Measurements from ENCODE around the gene RAB3IL1. TPM values are rescaled to one million over a fixed set of nuclear protein-coding genes. Genes with fewer than 3 reads are reported as not detected.
A peak's percentile ranks its signal among the peaks of the same experiment; 100 is the strongest.

The RAB3IL1 gene
- total RNA-seq, 1 donor from 2014 or later = 9.4 TPM

DNA sequence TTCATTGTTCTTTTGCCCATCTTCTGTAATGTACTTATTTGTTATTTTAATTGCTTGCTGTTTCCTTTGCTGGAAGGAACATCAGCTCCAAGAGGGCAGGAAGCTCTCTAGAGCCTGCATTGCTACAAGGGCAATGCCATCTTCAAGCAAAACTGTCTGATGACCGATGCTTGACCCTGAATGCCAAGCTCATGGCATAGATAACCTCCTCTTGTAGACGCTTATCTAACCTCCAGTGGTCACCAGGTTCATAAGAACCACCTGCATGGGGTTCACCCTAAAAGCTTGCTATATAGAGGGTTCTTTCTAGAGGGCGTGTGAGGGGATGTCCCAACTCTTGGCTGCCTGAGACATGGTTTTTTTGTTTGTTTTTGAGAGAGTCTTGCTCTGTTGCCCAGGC is 42.5 kb downstream of the RAB3IL1 start:
- no peak for DNase-seq (ENCODE audit: low spot score)
- intact Hi-C loops (cut with DNase I) = loop anchor here (1.0 to 5.0 kb wide), 3 partner anchors 13 to 232 kb away; partner anchors contain the start of gene FADS1

DNA sequence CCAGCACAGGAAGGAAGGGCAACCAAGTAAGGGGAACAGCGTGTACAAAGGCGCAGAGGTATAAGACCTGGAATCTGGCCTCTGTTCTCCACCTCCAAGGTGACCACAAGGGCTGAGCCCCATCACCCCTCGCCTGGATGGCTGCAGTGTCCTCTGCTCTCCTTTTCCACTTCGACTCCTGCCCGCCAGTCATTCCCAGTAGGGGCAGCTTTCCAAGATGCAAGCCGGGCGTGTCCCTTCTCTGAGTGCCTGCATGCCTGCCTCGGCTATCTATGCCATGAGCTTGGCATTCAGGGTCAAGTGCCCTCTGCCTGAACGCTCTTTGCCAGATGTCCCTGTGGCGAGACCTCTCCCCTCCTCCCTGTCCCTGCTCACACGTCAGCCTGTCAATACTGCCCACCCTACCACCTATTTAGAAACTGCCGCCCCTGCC is 43.0 kb downstream of the RAB3IL1 start:
- DNase-seq (ENCODE audit: low spot score) = peak; percentile 87
- intact Hi-C loops (cut with DNase I) = loop anchor here (1.0 to 5.0 kb wide), 3 partner anchors 14 to 233 kb away; partner anchors contain the start of gene FADS1

DNA sequence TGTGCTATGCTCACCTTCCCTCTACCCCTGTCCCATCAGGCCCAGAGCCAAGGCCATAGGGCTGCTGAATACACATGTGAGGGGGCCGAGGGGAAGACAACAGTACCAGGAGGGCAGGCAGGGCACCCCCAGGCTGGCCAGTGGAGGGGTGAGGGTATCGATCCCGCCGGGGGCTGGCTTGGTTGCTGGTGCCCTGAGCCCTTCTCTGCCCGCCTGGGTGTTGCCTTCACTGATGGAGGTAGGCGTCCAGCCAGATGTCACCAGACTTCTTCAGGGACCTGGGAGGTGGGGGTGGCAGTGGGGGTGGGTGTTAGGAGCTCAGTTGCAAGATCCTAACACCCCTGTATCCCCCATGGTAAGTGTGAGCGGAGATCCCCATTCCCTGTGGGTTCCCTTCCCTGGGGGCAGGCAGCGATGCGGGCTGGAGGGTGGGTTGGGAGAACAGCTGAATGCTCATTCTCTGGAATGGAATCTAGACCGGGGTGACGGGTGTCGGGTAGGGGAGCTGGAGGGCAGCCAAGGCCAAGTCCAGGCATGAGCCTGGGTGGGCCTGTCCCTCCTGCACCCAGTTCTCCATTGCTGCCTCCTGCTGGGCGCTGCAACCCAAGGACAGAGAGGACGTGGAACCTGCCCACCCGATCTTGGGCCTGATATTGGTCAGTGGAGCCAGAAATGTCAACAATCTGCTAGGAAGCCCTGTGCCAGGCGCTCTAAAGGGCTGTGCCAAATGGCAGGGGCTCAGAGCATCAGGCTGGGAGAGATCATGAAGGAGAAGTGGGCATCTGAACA is 43.6 kb downstream of the RAB3IL1 start:
- intact Hi-C loops (cut with DNase I) = loop anchor here (1.0 to 5.0 kb wide), 3 partner anchors 15 to 234 kb away; partner anchors contain the start of gene FADS1
- no peak for DNase-seq (ENCODE audit: low spot score)

DNA sequence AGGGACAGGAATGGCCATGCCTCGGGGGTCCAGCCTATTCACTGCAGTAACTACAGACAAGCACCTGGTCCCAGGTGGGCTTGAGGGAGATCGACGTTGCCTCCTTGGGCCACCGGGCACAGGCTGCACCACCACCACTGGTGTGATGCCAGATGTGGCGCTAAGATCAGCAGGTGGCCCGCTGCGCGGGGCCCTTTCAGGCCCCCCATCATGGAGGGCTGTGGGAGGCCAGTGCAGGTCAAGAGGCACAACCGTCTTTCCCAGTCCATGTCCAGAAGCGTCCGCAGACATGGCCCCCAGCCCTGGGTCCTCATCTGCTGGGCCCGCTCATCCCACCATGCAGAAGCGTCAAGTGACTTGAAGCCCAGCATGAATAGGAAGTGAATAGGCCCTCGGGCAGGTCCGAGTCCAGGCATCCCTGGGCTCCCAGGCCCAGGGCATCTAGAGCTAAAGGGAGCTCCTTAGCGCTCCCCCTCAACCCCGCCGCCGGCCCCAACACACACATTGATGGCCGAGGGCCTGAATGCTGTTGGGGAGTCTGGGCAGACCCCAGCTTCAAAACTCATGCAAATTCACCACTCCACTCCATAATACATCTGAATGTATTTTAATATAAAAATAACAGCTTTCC is 44.3 kb downstream of the RAB3IL1 start:
- intact Hi-C loops (cut with DNase I) = loop anchor here (5.0 kb wide), 2 partner anchors 56 to 234 kb away; partner anchors contain the start of gene FADS1
- no peak for DNase-seq (ENCODE audit: low spot score)

DNA sequence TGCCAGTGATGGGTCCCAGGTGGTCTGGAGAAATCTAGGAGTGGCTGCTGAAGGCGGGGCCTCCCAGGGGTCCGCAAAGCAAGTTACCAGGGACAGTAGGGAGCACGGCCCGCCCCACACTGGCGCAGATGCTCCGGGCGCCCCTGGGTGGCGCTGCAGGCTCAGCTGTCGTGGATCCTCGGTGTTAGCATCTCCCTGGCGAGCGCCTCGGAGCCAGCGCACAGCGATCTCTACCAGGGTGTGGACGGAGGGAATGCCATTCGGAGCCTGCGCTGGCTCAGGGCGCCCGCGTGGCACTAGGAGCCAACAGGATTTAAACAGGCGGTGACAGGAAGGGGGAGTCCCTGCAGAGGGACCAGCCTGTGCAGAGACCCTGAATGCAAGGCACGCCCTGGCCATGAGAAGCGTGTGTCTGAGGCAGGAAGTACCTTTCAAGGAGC is 46.2 kb downstream of the RAB3IL1 start:
- intact Hi-C loops (cut with DNase I) = loop anchor here (1.0 to 5.0 kb wide), 4 partner anchors 26 to 236 kb away; partner anchors contain the start of gene FADS1

DNA sequence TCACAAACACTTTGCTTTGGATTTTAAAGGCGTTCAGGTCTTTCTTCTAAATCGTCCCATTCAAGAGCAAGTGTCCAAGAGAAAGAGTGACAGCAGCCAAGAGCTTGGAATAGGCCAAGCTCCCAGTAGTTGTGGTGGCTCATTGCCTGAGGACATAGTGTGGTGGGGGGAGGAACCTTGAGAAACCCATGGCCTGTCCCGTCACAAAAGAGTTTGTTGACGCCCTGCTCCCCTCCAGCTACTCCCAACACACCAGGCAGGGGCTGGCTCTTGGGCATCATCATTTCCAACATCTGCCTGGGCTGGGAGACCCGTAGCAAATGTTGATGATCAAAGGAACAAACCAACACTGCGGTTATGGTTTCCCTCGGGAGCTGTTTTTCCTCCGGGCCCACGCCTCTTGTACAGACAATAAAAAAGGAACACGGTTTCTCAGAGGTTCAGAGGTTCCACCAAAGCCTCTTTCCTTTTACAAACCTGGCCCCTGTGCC is 46.8 kb downstream of the RAB3IL1 start:
- no peak for DNase-seq (ENCODE audit: low spot score)
- intact Hi-C loops (cut with DNase I) = loop anchor here (1.0 to 5.0 kb wide), 4 partner anchors 27 to 237 kb away; partner anchors contain the start of gene FADS1

More for the DNA sequence above, 46.2 kb downstream of the RAB3IL1 start:
- peak; percentile 90 for DNase-seq (ENCODE audit: low spot score)

DNA sequence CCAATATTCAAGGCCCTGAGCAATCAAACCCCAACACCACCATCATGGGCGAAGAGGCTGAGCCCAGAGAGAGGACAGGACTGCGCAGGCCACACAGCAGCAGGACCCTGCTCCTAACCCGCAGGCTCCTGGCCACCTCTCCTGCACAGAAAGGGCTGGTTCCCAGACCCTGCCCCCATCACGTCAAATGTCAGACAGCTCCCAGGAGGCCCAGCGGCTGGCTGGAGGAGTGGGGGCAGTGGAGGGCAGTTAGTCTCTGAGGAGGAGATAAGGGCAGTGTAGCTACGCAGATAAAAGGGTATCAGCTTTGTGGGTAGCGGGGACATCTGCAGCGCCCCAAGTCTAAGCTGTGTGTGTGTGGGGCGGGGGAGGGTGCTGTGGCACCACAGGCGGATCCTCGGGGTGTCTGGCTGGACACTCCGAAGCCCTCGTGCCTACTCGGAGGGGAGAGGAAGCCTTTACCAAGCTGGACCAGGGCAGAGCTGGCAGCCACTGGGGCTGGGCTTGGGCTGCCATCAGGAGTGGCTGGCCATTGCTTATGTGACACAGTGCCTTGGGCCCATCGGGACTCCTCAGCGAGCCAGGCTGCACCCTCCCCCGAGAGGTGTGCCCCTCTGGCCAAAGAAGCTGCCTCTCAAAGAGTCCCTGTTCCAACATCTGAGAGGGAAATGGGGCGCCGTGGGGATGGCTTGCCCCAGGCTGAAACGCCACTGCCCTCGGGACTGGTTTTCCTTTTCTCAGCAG is 47.5 kb downstream of the RAB3IL1 start:
- intact Hi-C loops (cut with DNase I) = loop anchor here (2.0 to 5.0 kb wide), 3 partner anchors 53 to 237 kb away; partner anchors contain the start of gene FADS1
- no peak for DNase-seq (ENCODE audit: low spot score)

DNA sequence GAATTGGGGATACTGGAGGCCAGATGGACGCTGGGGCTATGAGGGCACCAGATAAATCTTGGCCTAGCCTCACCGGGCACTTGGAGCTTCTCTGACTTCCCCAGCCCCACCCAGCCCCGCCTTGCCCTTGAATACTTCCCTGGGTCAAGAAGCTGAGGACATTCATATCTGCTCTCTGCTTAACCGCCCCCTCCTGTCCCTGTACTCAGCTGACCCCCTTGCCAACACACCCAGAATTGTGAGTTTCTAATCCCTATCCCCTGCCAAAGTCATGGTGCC is 48.0 kb downstream of the RAB3IL1 start:
- intact Hi-C loops (cut with DNase I) = no loop called here
- DNase-seq (ENCODE audit: low spot score) = no peak

DNA sequence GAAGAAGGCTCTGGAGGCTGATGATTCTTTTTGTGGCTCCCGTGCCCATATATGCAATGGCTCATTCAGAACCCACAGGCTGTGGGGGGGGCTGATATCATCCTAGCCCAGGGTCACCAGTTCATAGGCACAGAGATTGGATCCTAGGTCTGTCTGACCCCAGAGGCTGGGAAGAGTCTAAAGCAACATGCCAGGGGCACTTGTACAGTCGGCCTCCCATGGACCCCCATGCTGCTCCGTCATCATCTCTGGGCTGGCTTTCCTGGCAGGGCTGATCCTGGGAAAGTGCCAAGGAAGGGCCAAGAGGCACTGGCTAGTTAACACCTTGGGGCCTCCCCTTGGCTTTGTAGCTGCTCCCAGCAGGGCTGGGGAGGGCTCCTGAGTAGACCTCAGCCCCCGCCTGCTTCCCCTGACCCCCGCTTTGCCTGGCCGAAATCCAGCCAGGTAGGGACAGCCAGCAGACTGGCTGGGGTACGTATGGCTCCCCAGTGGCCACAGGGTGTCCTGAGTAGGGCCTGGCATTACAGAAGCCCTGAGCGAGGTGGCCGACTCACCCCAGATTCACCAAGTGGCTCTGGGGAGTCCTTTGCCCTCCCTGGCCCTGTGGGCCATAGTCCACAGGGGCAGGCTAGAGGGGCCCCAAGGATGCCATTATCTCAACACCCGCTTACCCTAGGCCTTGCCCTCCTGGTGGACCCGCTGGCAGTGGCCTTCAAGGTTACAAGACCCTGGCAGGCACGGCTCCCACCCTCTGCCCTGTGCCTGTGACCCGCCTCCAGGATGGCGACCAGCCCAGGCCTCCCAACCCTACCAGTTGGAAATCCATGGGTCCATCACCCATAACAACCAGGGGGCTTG is 48.6 kb downstream of the RAB3IL1 start:
- DNase-seq (ENCODE audit: low spot score) = no peak
- intact Hi-C loops (cut with DNase I) = no loop called here

DNA sequence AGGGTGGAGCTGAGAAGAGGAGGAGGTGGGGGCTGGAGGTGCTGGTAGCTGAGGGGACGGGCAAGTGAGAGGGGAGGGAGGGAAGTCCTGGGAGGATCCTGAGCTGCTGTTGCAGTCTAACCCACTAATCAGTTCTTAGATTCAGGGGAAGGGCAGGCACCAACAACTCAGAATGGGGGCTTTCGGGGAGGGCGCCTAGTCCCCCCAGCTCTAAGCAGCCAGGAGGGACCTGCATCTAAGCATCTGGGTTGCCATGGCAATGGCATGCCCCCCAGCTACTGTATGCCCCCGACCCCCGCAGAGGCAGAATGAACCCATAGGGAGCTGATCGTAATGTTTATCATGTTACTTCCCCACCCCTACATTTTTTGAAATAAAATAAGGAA is 50.4 kb downstream of the RAB3IL1 start:
- no peak for DNase-seq (ENCODE audit: low spot score)
- intact Hi-C loops (cut with DNase I) = no loop called here

DNA sequence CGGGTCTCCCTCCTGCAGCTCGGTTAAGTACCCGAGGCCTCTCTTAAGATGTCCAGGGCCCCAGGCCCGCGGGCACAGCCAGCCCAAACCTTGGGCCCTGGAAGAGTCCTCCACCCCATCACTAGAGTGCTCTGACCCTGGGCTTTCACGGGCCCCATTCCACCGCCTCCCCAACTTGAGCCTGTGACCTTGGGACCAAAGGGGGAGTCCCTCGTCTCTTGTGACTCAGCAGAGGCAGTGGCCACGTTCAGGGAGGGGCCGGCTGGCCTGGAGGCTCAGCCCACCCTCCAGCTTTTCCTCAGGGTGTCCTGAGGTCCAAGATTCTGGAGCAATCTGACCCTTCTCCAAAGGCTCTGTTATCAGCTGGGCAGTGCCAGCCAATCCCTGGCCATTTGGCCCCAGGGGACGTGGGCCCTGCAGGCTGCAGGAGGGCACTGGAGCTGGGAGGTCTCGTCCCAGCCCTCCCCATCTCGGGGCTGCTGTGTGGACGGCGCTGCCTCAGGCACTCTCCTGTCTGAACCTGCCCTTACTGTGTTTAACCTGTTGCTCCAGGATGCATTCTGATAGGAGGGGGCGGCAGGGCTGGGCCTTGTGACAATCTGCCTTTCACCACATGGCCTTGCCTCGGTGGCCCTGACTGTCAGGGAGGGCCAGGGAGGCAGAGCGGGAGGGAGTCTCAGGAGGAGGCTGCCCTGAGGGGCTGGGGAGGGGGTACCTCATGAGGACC is 51.0 kb downstream of the RAB3IL1 start:
- no peak for DNase-seq (ENCODE audit: low spot score)
- intact Hi-C loops (cut with DNase I) = no loop called here

DNA sequence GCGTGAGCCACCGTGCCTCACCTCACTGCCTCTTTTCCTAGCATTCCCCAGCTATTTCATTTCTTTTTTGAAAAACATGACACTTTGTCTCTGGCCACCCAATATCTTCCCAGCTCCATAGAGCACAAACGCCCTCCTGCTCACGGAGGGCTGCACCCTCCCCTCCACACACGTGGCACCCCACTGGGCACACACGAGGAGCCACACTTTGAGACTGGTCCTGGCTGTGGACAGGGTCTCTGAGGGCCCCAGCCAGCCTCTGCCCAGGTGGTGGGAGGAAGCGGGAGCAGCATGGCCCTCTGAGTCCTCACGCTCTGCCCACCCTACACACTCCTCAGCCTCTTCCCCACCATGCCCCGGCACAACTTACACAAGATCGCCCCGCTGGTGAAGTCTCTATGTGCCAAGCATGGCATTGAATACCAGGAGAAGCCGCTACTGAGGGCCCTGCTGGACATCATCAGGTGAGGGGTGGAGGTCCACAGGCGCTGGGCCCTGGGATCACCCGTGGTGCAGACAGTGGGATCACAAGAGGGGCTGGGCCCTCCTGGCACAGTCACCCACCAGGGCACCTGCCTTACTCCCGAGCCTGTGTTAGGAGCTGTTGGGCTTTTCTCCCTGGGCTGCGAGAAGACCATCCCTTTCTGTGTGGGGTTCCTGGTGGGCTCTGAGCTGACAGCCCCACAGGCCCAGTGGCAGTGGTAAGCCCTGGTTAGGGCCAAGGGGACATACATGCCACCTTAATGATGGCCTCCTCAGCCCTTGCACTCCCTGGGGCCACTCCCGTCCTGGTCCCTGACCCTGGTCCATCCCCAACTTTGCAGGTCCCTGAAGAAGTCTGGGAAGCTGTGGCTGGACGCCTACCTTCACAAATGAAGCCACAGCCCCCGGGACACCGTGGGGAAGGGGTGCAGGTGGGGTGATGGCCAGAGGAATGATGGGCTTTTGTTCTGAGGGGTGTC is 52.3 kb downstream of the RAB3IL1 start:
- intact Hi-C loops (cut with DNase I) = no loop called here
- no peak for DNase-seq (ENCODE audit: low spot score)

DNA sequence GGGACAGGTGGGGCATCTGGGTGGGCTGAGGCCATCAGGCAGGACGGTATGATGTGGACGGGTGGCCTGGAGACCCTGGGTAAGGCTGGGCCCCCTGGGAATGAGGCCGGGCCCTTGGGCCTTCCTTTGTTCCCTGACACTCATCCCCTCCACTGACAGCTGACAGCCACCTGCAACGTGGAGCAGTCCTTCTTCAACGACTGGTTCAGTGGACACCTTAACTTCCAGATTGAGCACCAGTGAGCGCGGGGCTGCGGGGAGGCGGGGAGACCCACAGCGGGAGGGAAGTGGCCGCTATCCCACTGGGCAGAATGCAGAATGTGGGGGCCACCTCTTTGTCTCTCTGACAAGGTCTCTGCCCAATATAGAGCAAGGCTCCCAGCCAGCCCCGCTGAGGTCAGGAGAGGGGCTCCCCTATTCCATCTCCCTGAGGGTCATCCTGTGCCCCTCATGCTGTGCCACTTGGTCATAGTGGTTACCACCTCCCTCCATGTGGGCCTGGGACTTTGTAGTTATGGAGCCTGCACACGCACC is 53.8 kb downstream of the RAB3IL1 start:
- intact Hi-C loops (cut with DNase I) = no loop called here
- no peak for DNase-seq (ENCODE audit: low spot score)

DNA sequence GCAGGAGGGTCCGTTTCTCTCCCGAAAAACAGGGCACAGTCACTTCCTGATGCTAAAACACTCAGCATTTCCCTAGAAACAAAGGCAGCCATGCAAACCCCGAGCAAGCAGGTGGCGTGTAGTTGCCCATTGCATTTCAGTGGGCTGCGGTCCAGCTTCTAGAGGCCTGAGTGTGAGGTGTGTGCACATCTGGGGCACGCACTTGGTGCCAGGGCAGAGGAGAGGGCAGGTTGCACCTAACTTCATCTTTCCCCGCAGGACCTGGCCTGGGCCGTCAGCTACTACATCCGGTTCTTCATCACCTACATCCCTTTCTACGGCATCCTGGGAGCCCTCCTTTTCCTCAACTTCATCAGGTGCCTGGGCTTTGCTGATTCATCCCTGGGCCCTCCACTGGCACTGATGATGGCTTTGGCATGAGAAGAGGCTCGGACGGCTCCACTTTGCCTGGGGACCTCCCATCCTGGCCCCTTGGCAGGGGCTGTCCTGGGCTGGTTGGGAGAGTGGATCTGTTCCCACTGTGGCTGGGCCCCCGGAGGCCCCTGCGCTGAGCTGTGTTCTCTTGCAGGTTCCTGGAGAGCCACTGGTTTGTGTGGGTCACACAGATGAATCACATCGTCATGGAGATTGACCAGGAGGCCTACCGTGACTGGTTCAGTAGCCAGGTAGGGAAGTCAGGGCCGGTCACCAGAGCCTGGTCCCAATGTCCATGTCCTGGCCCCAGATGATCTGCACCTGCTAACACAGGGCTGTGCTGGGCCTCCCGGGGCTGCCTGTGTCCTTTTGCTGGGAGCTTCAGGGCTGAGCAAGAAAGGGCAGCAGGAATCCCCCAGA is 54.4 kb downstream of the RAB3IL1 start:
- DNase-seq (ENCODE audit: low spot score) = no peak
- intact Hi-C loops (cut with DNase I) = no loop called here

DNA sequence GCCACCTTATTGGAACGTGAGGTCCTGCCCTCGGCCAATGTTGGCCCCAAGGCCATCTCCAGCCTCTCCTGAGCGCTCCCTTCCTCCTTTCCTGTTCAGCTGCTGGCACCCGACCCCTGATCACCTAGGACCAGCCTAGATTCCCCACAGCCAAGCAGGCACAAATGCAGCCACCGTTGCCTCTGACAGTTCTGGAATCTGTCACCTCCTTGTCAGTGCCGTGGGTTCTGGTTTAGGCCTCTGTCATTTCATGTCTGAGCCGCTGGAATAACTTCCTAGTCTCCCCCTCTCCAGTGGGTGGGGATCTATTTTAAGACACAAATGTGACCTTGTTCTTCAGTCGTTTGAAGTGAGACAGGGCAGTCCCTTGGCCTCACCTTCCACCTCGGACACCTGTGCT is 55.7 kb downstream of the RAB3IL1 start:
- intact Hi-C loops (cut with DNase I) = loop anchor here (2.0 kb wide), 1 partner anchor 45 kb away; the partner anchor contains the start of gene FADS1
- no peak for DNase-seq (ENCODE audit: low spot score)

Data from cardiac septum (tissue), 1 donor.